Endodermal cell (in vitro differentiated cells): ENCODE results near the gene F11R. TPM values are rescaled to one million over a fixed set of nuclear protein-coding genes. Genes with fewer than 3 reads are reported as not detected.
A peak's percentile ranks its signal among the peaks of the same experiment; 100 is the strongest.

Experiments used
- DNase-seq: peaks from one replicate; pipeline ENCODE4 v3.0.0-alpha.2; 2017
- H3K27ac ChIP-seq: 2 replicates; pipeline ENCODE4 v1.5.1; 2013; ENCODE audit warnings: mild to moderate bottlenecking, low read depth, low read length, moderate library complexity
- H3K27me3 ChIP-seq: 2 replicates; pipeline ENCODE4 v1.6.1; 2013; ENCODE audit warnings: mild to moderate bottlenecking, low read length, moderate library complexity; ENCODE audit not compliant: insufficient read depth, control insufficient read depth, poor library complexity, severe bottlenecking
- H3K36me3 ChIP-seq: 2 replicates; pipeline ENCODE4 v1.7.0; 2013; ENCODE audit warnings: mild to moderate bottlenecking, low read length, moderate library complexity; ENCODE audit not compliant: control insufficient read depth, insufficient read depth
- H3K4me1 ChIP-seq: one replicate; pipeline ENCODE4 v1.7.0; 2013; ENCODE audit warnings: low read length; ENCODE audit not compliant: control insufficient read depth, insufficient read depth
- H3K4me3 ChIP-seq: 2 replicates; pipeline ENCODE4 v1.5.1; 2013; ENCODE audit warnings: mild to moderate bottlenecking, low read length, moderate library complexity
- H3K9ac ChIP-seq: 2 replicates; pipeline ENCODE4 v1.6.1; 2013; ENCODE audit warnings: mild to moderate bottlenecking, low read length, moderate library complexity; ENCODE audit not compliant: poor library complexity, severe bottlenecking; ENCODE audit errors: extremely low read depth
- H3K9me3 ChIP-seq: 2 replicates; pipeline ENCODE4 v1.6.1; 2013; ENCODE audit warnings: mild to moderate bottlenecking, low read length, moderate library complexity; ENCODE audit not compliant: control insufficient read depth
- H3K27ac Mint-ChIP-seq: 2 replicates; pipeline ENCODE4 v1.8.0; 2020; ENCODE audit warnings: mixed read lengths
- H3K27me3 Mint-ChIP-seq: 2 replicates; pipeline ENCODE4 v1.8.0; 2021; ENCODE audit warnings: mild to moderate bottlenecking, mixed read lengths; ENCODE audit not compliant: insufficient read depth
- H3K36me3 Mint-ChIP-seq: 2 replicates; pipeline ENCODE4 v1.8.0; 2020; ENCODE audit warnings: low read depth, mixed read lengths
- H3K4me1 Mint-ChIP-seq: 2 replicates; pipeline ENCODE4 v1.8.0; 2020; ENCODE audit warnings: mixed read lengths
- H3K4me3 Mint-ChIP-seq: 2 replicates; pipeline ENCODE4 v1.8.0; 2020; ENCODE audit warnings: mild to moderate bottlenecking, moderate library complexity, mixed read lengths
- H3K9me3 Mint-ChIP-seq: 2 replicates; pipeline ENCODE4 v1.8.0; 2020; ENCODE audit warnings: mild to moderate bottlenecking, mixed read lengths
- WGBS, 2 experiments: methylation state at CpG; one replicate each; pipeline versions ENCODE4 v1.1.5 to v1.1.7; 2013; ENCODE audit warnings: missing lambda C conversion rate in 2 of 2, mixed read lengths in 1 of 2; ENCODE audit not compliant: insufficient coverage in 1 of 2, insufficient read length in 1 of 2; 5-methylcytosine and 5-hydroxymethylcytosine counted together
- total RNA-seq, 2 donors: library from RNA; stranded (reverse); fragmentation: NEBNext Ultra II Directional in 1 of 2; extraction: Animal tissue kit (Norgen Biotek cat#: 25700) in 1 of 2; gene quantifications; 2 replicates in 1 of 2; 3 replicates in 1 of 2; pipeline ENCODE4 v1.2.1, GENCODE V29; 2021
- TF ChIP-seq, protein P1 (sequence below): fragments of 200-600 bp; sonication (generic); conservative IDR thresholded peaks from 2 replicates; pipeline ENCODE4 v1.5.0; 2021; ENCODE audit warnings: antibody characterized with exemption, mild to moderate bottlenecking

F11R gene
- total RNA-seq, 2 donors from 2014 or later = 190 to 226 TPM

DNA sequence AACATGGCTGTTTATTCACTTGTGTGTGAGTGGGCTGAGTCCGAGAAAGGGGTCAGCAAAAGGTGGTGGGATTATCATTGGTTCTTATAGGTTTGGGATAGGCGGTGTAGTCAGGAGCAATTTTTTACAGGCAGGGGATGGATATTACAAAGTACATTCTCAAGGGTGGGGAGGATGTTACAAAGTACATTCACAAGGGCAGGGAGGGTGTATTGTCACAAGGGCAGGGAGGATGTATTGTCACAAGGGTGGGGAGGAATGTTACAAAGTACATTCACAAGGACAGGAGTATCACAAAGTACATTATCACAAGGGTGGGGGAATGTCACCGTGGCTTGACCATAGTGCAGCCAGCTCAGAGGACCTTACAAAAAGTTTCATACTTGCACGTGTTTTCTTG lies 35.2 kb downstream of the F11R start:
- Histone ChIP-seq H3K9ac (no peak overlapping the region), H3K27me3 (peaks cover 9% of the 10 kb centered on the region), H3K36me3 (no peaks in the 10 kb centered on the region), H3K4me3 (no peak overlapping the region), H3K4me1 (no peaks in the 10 kb centered on the region), H3K9me3 (no peaks in the 10 kb centered on the region), H3K27ac (no peak overlapping the region)
- Mint-ChIP-seq H3K9me3 (peaks cover 7% of the 10 kb centered on the region), H3K27me3 (peaks cover 3% of the 10 kb centered on the region), H3K4me1 (peaks cover 27% of the 10 kb centered on the region), H3K36me3 (peaks cover 15% of the 10 kb centered on the region), H3K27ac (no peak overlapping the region), H3K4me3 (no peak overlapping the region)
- TF ChIP-seq, protein P1, sequence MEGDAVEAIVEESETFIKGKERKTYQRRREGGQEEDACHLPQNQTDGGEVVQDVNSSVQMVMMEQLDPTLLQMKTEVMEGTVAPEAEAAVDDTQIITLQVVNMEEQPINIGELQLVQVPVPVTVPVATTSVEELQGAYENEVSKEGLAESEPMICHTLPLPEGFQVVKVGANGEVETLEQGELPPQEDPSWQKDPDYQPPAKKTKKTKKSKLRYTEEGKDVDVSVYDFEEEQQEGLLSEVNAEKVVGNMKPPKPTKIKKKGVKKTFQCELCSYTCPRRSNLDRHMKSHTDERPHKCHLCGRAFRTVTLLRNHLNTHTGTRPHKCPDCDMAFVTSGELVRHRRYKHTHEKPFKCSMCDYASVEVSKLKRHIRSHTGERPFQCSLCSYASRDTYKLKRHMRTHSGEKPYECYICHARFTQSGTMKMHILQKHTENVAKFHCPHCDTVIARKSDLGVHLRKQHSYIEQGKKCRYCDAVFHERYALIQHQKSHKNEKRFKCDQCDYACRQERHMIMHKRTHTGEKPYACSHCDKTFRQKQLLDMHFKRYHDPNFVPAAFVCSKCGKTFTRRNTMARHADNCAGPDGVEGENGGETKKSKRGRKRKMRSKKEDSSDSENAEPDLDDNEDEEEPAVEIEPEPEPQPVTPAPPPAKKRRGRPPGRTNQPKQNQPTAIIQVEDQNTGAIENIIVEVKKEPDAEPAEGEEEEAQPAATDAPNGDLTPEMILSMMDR = no peak
- no peak for DNase-seq
- 99 to 100% methylated on average over 2 to 4 of the region's 4 CpGs for WGBS, 2 experiments

DNA sequence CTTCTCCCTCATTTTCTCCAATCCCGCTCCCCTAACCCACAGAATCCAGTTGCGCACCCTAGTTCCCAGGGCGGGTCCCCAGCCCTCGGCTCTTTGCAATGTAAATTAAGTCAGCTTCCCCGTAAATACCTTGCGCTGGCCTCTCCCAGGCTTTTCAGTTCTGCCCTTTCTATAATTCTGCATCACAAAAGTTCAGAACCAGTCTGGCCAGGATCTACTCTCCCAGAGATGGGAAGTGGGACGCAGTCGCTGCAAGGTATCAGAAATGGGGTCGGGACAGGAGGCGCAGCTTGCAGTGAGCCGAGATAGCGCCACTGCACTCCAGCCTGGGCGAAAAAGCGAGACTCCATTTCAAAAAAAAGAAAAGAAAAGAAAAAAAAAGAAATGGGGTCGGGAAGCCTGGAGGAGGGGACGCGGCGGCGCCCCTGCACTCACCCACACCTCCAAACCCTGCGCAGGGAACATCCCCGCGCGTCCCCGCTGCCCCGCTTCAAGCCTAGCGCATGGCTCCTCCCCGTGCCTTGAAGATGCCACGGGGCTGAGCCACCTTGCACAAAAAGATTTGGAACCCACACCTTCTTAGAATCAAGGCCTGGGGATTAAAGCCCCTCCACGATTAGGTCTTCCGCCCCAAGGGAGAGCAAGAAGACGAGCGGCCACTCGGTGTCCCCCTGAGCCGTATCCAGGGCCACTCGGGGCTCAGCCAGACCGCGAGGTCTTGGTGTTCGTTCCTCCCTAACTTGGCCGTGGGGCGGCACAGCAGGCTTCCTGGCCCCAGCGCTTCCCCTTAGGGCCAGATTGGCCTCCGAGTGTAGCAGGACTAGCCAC lies 39.2 kb downstream of the F11R start:
- peak; percentile 83 for DNase-seq

DNA sequence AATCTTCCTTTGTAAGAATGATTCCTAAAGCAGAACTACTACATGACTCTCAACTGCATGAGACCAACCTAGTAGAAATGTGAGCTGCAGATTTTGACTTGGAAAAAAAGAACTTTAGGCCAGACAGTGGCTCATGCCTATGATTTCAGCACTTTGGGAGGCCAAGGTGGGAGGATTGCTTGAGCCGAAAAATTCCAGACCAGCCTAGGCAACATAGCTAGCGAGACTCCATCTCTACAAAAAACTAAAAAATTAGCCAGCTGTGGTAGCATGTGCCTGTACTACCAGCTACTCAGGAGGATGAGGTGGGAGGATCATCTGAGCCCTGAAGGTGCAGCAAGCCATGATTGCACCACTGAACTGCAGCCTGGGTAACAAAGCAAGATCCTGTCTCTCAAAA lies 41.7 kb downstream of the F11R start:
- peaks cover 3% of the 10 kb centered on the region for H3K27me3 Mint-ChIP-seq
- 86 to 88% methylated on average over 1 to 2 of the region's 2 CpGs for WGBS, 2 experiments
- Histone ChIP-seq H3K9me3 (no peaks in the 10 kb centered on the region), H3K4me1 (no peaks in the 10 kb centered on the region), H3K27me3 (peaks cover 9% of the 10 kb centered on the region), H3K4me3 (no peak overlapping the region), H3K9ac (no peak overlapping the region), H3K27ac (no peak overlapping the region), H3K36me3 (no peaks in the 10 kb centered on the region)
- peaks cover 6% of the 10 kb centered on the region for H3K36me3 Mint-ChIP-seq
- H3K9me3 Mint-ChIP-seq = peaks cover 4% of the 10 kb centered on the region
- no peak for DNase-seq
- H3K4me1 Mint-ChIP-seq = peaks cover 6% of the 10 kb centered on the region
- TF ChIP-seq, protein P1 = no peak
- no peak overlapping the region for H3K4me3 Mint-ChIP-seq
- H3K27ac Mint-ChIP-seq = no peak overlapping the region

More for the DNA sequence above, 39.2 kb downstream of the F11R start:
- H3K4me1 ChIP-seq = no peaks in the 10 kb centered on the region
- H3K4me3 Mint-ChIP-seq = peak overlapping the region; percentile 61
- H3K36me3 ChIP-seq = no peaks in the 10 kb centered on the region
- peaks cover 3% of the 10 kb centered on the region for H3K27me3 Mint-ChIP-seq
- no peak overlapping the region for H3K27ac ChIP-seq
- no peak overlapping the region for H3K9ac ChIP-seq
- WGBS, 2 experiments = 46 to 47% methylated on average over 30 to 42 of the region's 42 CpGs
- peaks cover 9% of the 10 kb centered on the region for H3K27me3 ChIP-seq
- no peaks in the 10 kb centered on the region for H3K9me3 ChIP-seq
- peaks cover 7% of the 10 kb centered on the region for H3K9me3 Mint-ChIP-seq
- TF ChIP-seq, protein P1 = no peak
- no peak overlapping the region for H3K4me3 ChIP-seq
- peak overlapping the region; percentile 87 for H3K27ac Mint-ChIP-seq
- peaks cover 11% of the 10 kb centered on the region for H3K4me1 Mint-ChIP-seq
- peaks cover 13% of the 10 kb centered on the region for H3K36me3 Mint-ChIP-seq
